CD4-positive, alpha-beta T cell treated with Interleukin-10 for 1 hour (primary cell): ENCODE results near the gene PRR20G.

ENCODE experiments used
- DNase-seq: peaks from one replicate; pipeline ENCODE4 v3.0.0-alpha.2; 2020

PRR20G gene

DNA sequence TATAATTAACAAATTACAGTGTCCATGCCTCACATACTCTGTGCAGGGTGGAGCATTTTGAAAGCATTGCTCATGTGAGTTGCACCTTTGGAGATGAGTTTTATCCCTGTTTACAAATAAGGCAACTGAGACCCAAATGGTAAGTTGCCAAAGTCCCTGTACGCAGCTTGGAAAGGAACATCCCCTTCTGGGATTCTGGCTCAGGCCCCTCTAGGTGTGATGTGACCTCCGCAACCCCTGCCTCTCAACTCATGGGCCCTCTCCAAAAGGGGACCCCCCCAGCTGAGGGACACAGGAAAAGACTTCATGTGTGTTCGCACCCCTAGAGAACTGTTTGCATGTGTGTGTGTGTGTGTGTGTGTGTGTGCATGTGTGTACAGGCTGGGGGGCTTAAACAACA is 25.3 kb downstream of the PRR20G start:
- DNase-seq: no peak

DNA sequence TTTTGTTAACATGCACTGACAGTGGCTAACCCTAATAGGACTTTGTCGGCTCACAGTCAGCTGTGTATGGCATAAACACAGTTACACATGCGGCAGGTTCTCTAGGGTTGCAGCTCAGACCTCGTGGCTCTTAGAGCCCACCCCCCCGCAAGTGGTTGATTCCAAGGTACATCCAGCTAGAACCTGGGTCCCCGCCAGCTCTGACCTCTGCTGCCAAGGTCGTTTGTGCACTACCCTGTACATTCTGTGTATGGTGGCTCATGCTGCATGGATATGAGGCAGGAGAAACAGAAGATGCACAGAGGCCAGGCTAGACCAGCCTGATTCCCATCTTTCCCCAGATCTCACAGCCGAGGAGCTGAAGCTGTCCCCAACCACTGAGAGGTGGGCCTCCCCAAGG is 25.9 kb downstream of the PRR20G start:
- DNase-seq: no peak

DNA sequence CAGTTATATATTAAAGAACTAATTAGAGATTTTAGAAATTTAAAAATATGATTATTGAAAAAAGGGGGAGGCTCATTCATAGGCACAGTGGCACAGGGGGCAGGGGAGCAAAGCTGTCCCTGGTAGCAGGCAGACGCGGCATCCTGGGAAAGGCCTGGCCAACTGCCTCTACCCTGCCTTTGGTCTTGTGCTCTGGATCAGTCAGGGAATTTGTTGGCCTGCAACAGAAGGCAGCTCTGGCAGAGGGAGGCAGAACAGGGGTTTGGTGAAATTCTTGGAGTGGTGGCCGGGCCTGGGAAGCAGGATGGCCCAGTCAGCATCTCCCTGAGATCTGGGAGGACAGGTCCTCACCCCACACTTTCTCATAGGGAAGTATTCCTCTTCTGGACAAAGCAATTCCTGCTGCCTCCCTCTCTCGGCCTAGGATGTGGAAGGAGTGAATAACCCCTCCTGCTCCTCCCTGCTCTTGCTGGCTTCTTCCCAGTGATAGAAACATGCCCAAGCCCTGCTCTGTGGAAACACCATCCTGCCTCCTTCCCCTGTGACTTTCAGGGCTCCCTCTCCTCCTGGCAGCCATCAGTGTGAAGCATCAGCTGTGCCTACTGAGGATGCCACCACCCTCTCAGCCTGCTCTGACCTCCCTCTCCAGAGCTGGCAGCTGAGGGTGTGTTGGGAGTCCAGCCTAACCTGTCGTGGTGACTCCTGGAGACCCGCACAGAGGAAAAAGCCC is 26.9 kb downstream of the PRR20G start:
- DNase-seq: no peak

DNA sequence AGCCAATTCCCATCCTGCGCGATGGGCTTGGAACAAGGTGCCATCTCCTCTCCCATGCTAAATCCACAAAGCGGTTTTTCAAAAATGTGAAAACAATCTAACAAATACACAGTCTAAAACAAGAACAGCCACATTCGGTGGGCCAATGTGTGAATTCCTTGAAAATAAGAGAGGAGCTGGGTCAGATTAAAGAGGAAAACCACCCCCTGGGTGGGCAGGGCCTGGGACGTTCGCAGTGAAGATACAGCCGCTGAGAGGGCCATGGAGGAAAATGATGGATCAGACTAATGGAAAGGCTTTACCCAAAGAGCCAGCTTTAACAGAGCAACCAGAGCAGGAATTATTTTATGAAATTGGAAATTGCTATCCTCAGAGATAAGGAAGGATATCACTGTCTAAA is 27.4 kb downstream of the PRR20G start:
- DNase-seq: no peak

DNA sequence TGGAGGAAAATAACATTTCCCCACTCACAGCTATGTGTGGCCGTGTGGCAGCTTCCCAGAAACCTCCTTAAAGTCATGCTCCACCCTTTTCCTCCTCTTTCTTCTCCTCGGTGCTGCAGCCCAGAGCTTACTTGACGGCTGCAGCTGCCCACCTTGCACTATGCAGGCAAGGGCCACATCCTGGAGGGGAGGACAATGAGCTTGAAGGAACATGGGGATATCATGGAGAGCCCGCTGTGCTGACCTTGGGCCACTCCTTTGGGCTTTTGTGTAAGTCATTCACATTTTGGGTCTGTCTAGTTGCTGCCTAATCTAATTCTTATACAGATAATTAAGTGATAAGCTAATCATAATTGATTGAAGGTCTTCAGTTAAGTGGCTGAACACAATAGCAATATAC is 28.0 kb downstream of the PRR20G start:
- DNase-seq: no peak

DNA sequence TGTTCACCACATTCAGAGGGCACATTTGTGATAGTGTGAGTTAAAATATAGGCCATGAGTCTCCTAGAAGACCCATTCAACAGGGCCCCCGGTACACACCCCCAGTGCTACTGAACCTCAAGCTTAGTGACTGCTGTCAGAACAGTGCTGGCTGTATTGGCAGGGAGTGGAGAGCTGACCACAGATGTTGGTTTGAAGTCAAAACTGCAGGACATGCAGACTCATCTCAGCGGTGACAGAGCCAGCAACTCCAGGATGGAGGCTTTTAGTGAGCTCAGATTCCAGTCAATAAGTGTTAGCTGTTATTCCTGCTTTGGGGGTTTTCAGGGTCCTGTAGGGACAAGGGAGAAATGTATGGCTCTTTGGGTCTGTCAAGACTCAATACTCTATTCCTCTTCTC is 29.1 kb downstream of the PRR20G start:
- DNase-seq: no peak

DNA sequence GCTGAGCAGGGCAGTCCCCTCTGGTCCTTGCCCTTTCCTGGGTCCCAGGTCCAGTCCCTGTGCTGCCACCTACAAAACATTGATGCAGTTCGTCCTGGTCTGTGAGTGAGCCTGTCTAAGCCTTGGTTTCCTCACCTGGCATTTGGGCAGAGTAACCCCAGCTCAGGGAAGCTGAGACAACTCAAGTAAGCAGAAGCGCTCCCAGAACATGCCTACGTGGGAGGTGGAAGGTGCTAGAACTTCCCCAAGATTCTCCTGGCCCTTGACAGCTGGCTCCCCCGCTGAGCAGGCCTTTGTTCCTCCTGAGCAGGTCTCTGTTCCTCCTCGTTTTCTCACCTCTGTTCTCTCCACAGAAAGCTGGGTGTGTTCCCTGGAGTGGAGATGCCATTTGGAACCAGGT is 30.5 kb downstream of the PRR20G start:
- no peak for DNase-seq

DNA sequence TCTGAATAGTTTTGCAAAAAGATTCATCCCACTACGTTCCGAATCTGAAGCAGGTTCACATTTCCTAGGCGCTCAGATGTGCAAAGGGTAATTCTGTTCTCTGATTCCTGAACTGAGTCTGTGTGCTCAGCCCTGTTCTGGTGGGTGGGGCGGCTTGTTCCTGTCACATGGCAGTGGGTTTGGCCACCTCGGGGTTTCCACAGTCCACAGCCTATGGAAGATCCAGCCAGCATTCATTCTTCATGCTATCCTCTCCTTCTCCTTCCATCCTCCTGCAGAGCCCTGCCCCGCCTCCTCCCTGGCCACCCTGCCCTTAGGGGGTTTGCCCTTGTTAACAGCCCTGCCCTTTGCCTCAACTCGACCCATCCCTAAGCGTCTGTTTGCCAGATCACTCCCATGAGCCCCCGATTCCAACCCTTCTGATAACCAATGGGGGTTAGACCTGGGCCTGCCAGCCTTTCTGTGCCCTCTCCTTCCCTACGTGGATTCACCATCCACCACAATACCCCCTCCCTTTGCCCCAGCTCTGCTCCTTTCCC is 31.0 kb downstream of the PRR20G start:
- DNase-seq: no peak

DNA sequence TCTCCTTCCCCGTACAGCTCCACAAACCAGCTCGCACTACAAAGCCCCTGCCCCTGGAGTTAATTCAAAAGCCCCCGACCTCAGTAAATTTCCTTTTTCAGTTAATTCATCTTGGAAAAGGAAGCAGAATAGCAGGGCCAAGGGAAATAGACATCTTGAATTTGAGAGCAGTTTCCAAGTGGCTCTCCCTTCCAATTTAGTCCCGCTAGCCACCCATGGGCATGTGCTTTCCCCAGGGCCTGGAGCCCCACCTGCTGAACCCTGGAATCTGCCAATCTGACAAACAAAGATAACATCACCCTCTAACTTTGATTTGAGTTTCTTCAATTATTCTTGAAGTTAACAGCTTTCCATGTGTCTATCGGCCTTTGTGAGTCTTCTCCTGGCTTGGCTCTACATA is 31.7 kb downstream of the PRR20G start:
- no peak for DNase-seq

DNA sequence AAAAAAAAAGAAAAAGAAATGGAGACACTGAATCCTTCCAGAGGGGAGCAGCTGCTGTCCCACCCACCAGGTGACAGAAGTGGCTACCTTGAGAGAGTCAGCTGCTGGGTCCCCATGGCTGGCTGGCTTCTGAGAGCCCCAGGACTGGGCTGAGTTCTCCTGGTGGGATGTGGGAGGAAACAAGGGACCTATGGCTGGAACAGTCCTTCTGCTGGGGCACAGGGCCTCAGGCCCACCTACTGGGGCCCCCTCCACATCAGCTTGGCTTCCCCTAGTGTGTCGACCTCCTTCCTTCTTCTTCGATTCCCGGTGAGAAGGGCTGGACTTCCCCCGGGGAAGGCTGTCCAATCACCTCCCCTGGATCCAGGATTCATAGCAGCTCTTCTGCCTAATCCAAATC is 32.3 kb downstream of the PRR20G start:
- no peak for DNase-seq

DNA sequence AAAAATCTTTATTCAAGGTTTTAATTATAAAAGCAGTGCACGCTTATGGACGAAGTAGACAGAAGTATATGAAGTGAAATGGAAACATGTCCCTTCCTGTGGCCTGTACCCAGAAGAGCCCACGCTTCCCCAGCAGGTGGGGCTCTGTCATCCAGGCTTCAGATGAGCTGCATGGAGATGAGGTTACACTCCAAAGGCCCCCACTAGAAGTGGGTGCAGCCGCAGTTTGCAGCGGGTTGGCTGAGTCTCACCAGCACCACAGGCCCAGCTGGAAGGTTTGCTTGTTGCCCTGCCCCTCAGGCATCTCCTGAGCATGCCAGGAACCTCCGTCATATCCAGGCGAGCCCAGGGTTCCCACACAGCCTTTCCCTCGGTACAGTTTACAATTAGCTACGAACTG is 33.1 kb downstream of the PRR20G start:
- no peak for DNase-seq

DNA sequence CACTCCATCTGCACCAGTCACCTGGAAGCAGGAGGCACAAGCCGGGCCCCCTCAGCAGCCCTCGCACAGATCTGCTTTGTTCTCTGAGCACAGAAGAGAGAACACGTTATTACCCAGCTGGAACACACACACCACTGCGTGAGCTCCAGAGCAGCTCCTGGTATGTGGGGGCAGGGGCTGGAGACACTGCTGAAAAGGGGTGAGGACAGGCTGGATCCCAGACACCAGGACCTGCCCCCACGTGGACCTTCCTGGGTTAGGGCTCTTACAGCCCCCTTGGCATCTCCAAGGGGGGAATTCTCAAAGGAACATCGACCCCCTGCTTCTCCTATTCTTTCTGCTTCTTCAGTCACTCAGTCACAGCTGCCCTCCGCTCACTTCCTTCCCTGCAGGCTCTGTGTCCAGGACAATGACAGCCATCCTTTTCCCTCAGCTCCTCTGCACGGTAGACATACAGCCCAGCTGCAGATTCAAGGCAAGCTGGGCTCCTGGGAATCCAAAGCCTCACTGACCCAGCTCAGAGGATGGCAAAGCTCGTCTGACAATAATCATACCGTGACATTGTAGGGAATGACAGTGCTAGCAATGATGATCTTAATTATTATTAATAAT is 33.7 kb downstream of the PRR20G start:
- no peak for DNase-seq

DNA sequence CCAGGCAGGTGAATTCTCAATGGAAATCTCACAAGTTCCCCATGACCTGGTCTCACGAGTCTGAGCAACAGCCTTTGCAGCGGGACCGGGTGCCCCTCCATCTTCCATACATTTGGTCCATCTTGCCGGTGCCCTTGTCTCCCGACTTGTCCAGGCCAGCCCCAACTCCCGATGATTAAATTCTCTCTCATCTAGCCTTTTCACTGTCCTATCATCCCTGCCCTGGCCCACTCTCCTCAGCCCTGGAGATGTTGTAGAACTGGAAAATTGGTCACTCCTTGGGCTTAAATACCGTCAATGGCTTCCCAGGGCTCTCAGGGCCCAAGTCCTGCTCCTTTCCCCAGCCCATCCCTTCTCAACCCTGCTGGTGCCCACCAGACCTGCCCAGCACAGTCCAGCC is 34.4 kb downstream of the PRR20G start:
- DNase-seq: no peak

DNA sequence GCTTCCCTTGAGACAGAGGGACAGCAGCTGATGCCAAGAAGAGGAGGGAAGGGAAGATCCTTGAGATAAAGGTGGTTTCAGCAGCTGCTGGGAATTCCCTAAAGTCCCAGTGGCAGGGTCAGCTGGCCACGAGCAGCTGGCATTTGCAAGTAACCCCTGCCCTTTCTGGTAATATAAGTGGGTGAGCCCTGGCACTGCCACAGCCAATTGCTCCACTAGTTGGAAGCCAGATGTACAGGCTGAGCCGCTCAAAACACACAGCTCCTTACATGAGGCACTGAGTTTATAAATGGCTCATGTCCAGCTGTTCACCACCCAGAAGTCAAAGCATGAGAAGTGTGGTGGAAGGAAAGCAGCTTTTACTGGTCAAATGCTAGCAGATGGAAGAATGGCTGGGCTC is 35.4 kb downstream of the PRR20G start:
- DNase-seq: no peak

DNA sequence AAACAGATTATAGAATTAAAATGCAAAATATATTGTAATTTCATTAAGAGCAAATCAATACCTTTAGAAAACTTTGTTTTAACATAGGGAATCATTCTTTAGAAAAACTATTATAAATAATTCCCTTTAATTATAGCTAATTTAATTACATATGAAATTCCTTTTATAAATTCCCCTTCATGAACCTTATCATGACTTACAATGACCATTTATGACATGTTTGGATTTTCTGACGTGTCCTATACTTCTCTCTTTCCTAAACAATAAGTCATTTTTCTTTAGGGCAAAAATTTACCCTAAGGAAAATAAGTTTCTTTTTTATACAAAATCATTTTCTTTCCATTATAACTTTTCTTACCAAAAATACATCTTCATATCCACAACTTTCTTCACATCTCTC is 37.8 kb downstream of the PRR20G start:
- no peak for DNase-seq

DNA sequence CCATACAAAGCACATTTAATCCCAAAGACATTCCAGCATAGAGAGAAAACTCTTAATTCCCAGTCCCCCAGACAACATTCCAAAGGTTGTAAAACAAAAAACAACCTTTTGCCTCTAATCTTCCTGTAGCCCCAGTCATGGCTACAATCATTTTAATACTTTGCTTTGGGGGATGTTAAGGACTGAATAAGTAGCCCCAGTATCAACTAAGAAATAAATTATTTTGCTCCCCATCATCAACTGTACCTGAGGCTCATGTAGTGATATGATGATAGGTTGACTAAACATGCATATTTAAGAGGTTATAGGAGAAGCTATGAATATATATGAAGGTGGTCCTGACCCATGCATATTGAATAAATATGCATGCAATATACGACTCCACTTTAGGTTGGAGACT is 40.6 kb downstream of the PRR20G start:
- no peak for DNase-seq

DNA sequence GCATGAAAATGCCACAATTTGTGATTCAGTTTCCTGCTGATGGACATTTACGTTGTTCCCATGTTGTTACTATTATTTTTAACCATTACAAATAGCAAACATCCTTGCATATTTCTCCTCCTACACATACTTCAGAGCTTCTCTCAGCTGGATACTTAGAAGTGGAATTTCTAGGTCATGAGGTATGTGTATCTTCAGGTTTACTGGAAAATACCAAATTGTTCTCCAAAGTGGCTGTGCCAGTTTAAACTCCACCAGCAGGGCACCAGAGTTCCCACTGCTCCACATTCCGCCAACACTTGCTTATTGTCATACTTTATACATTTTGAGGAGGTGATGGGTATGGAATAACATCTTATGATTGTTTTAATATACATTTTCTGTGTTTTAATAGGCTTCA is 49.2 kb downstream of the PRR20G start:
- no peak for DNase-seq

DNA sequence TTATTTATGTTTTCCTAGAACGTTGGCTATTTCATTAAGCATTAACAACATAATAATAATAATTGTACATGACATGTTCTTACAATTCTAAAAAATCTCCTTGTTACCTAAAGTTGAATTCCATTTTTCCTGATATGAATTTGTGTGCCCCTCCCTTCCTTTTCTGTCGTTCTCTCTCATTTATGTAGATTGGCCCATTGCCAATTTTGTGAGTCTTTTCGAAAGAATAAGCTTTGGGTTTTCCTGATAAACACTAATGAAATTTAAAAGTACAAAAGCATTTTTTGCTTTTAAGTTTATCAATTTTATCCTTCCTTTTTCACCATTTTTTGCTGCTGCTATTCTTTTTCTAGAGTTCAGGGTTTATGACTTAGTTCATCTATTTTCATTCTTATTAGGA is 50.0 kb downstream of the PRR20G start:
- no peak for DNase-seq

DNA sequence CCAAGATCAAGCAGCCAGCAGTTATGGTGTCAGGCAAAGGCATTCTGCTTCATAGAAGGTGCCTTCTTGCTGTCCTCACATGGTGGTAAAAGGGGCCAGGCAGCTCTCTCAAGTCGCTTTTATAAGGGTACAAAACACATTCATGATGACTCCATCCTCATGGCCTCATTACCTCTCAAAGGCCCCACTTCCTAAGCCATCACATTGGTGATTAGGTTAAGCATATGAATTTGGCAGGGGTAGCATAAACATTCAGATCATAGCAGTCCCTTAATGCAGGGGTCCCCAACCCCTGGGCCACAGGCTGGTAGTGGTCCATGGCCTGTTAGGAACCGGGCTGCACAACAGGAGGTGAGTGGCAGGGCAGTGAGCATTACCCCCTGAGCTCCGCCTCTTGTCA is 52.1 kb downstream of the PRR20G start:
- no peak for DNase-seq

DNA sequence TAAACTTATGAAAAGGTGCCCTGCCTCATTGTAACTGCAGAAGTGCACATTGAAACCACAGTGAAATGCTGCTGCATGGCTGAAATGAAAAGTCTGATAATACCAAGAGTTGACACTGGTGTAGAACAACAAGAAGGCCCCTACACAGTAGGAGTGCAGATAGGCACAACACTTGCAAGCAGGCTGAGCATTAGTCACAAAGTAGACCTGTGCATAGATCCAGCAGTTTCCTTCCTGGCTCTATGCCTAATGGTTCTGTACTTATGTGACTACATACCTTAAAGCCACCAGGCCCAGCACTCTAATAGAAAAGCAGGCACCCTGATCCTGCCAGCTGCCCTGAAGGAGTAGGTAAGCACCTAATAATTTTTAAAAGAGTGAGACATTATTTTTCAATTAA is 53.1 kb downstream of the PRR20G start:
- no peak for DNase-seq
